WTC11 (cell line): ENCODE results near the gene CEBPG. TPM values are rescaled to one million over a fixed set of nuclear protein-coding genes. Genes with fewer than 3 reads are reported as not detected.

Experiments used
- ATAC-seq: fragments of 200-7000 bp; cut with Tn5 transposase; 2 replicates; pipeline ENCODE4 v1.10.0; 2021; ENCODE audit warnings: mild to moderate bottlenecking, moderate library complexity
- CTCF ChIA-PET: fragments of 300-600 bp; sonication (Branson Sonifier 250); formaldehyde crosslinking; loops from one replicate; lab custom pipeline; 2021; ENCODE audit warnings: antibody characterized with exemption; lab: Charles Lee
- POLR2A ChIA-PET: fragments of 350-600 bp; sonication (Branson Sonifier 250); formaldehyde crosslinking; loops from one replicate; lab custom pipeline; 2021; ENCODE audit warnings: antibody characterized with exemption; lab: Charles Lee
- DNase-seq: peaks from one replicate; pipeline ENCODE4 v3.0.0; 2021; ENCODE audit warnings: low spot score
- H3K27ac Mint-ChIP-seq: 2 replicates; pipeline ENCODE4 v1.8.0; 2021; ENCODE audit warnings: mixed read lengths
- H3K27me3 Mint-ChIP-seq: 2 replicates; pipeline ENCODE4 v1.8.0; 2021; ENCODE audit warnings: low read depth, mild to moderate bottlenecking, moderate library complexity, mixed read lengths
- H3K36me3 Mint-ChIP-seq: 2 replicates; pipeline ENCODE4 v1.8.0; 2021; ENCODE audit warnings: mixed read lengths
- H3K4me1 Mint-ChIP-seq: 2 replicates; pipeline ENCODE4 v1.8.0; 2022; ENCODE audit warnings: mixed read lengths
- H3K4me3 Mint-ChIP-seq: 2 replicates; pipeline ENCODE4 v1.8.0; 2021; ENCODE audit warnings: mild to moderate bottlenecking, moderate library complexity, mixed read lengths
- H3K9me3 Mint-ChIP-seq: 2 replicates; pipeline ENCODE4 v1.8.0; 2021; ENCODE audit warnings: mixed read lengths
- AR ChIP-seq: fragments of 250-450 bp; sonication (Bioruptor Pico); IDR thresholded peaks from 2 replicates; pipeline ENCODE4 v1.9.0; 2021; ENCODE audit warnings: mild to moderate bottlenecking
- ATF1 ChIP-seq: sonication (generic); formaldehyde crosslinking; IDR thresholded peaks from 2 replicates; pipeline ENCODE4 v1.8.1; 2023; ENCODE audit warnings: mild to moderate bottlenecking, moderate library complexity, missing genetic modification reagents
- E2F1 ChIP-seq: sonication (generic); formaldehyde crosslinking; IDR thresholded peaks from 2 replicates; pipeline ENCODE4 v1.8.0; 2022; ENCODE audit warnings: mild to moderate bottlenecking, missing genetic modification reagents
- ELF4 ChIP-seq: sonication (generic); formaldehyde crosslinking; IDR thresholded peaks from 2 replicates; pipeline ENCODE4 v1.8.1; 2022; ENCODE audit warnings: low read depth, mild to moderate bottlenecking, moderate library complexity, missing genetic modification reagents
- EMX1 ChIP-seq: fragments of 250-450 bp; sonication (Bioruptor Pico); IDR thresholded peaks from 2 replicates; pipeline ENCODE4 v1.8.0; 2021; ENCODE audit warnings: mild to moderate bottlenecking
- GABPB1 ChIP-seq: sonication (generic); formaldehyde crosslinking; IDR thresholded peaks from 2 replicates; pipeline ENCODE4 v1.8.1; 2023; ENCODE audit warnings: mild to moderate bottlenecking, missing genetic modification reagents
- HMGXB4 ChIP-seq: sonication (generic); formaldehyde crosslinking; IDR thresholded peaks from 2 replicates; pipeline ENCODE4 v1.8.1; 2023; ENCODE audit warnings: mild to moderate bottlenecking, moderate library complexity, missing genetic modification reagents
- MAX ChIP-seq: sonication (generic); formaldehyde crosslinking; IDR thresholded peaks from 2 replicates; pipeline ENCODE4 v1.8.0; 2022; ENCODE audit warnings: mild to moderate bottlenecking, missing genetic modification reagents
- MYBL2 ChIP-seq: sonication (generic); formaldehyde crosslinking; IDR thresholded peaks from 2 replicates; pipeline ENCODE4 v1.8.1; 2023; ENCODE audit warnings: mild to moderate bottlenecking, moderate library complexity, missing genetic modification reagents
- USF2 ChIP-seq: sonication (generic); formaldehyde crosslinking; IDR thresholded peaks from 2 replicates; pipeline ENCODE4 v1.8.1; 2023; ENCODE audit warnings: mild to moderate bottlenecking, missing genetic modification reagents, moderate library complexity
- ZBTB21 ChIP-seq: sonication (generic); formaldehyde crosslinking; IDR thresholded peaks from 2 replicates; pipeline ENCODE4 v1.8.1; 2023; ENCODE audit warnings: mild to moderate bottlenecking, missing genetic modification reagents, borderline replicate concordance
- ZNF671 ChIP-seq: fragments of 250-450 bp; sonication (Bioruptor Pico); IDR thresholded peaks from 2 replicates; pipeline ENCODE4 v1.8.0; 2021; ENCODE audit warnings: mild to moderate bottlenecking
- total RNA-seq: library from RNA; stranded (reverse); gene quantifications from 3 replicates; pipeline ENCODE4 v1.2.3, GENCODE V29; 2021
- TF ChIP-seq, protein P1 (sequence below): sonication (generic); formaldehyde crosslinking; IDR thresholded peaks from 2 replicates; pipeline ENCODE4 v1.8.1; 2022; ENCODE audit warnings: low read depth, missing genetic modification reagents, borderline replicate concordance
- TF ChIP-seq, protein P2 (sequence below): sonication (generic); formaldehyde crosslinking; IDR thresholded peaks from 2 replicates; pipeline ENCODE4 v1.8.0; 2022; ENCODE audit warnings: missing genetic modification reagents
- TF ChIP-seq, protein P3 (sequence below): sonication (generic); formaldehyde crosslinking; IDR thresholded peaks from 2 replicates; pipeline ENCODE4 v1.8.1; 2023; ENCODE audit warnings: mild to moderate bottlenecking, missing genetic modification reagents
- TF ChIP-seq, protein P4 (sequence below): sonication (generic); formaldehyde crosslinking; IDR thresholded peaks from 2 replicates; pipeline ENCODE4 v1.8.0; 2022; ENCODE audit warnings: mild to moderate bottlenecking, missing genetic modification reagents
- TF ChIP-seq, protein P5 (sequence below): fragments of 250-450 bp; sonication (Bioruptor Pico); IDR thresholded peaks from 2 replicates; pipeline ENCODE4 v1.8.0; 2021; ENCODE audit warnings: mild to moderate bottlenecking

Gene CEBPG
- total RNA-seq, 1 experiment from 2014 or later = 33.1 TPM

- Mint-ChIP-seq H3K4me1 (peaks cover 3% of the 10 kb centered on the region; the same call in 1 of the 2 replicates), H3K27ac (no peak overlapping the region), H3K9me3 (peaks cover 16% of the 10 kb centered on the region), H3K4me3 (no peak overlapping the region), H3K36me3 (no peaks in the 10 kb centered on the region), H3K27me3 (no peaks in the 10 kb centered on the region)
- DNase-seq (no peak), ATAC-seq (no peak)
- POLR2A ChIA-PET = no interaction called here
- TF ChIP-seq MAX = no peak
- TF ChIP-seq ZBTB21 = no peak
- TF ChIP-seq ATF1 (CRISPR knock-in tag) = no peak
- TF ChIP-seq, protein P1, sequence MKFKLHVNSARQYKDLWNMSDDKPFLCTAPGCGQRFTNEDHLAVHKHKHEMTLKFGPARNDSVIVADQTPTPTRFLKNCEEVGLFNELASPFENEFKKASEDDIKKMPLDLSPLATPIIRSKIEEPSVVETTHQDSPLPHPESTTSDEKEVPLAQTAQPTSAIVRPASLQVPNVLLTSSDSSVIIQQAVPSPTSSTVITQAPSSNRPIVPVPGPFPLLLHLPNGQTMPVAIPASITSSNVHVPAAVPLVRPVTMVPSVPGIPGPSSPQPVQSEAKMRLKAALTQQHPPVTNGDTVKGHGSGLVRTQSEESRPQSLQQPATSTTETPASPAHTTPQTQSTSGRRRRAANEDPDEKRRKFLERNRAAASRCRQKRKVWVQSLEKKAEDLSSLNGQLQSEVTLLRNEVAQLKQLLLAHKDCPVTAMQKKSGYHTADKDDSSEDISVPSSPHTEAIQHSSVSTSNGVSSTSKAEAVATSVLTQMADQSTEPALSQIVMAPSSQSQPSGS = no peak
- no peak for TF ChIP-seq HMGXB4 (CRISPR knock-in tag)
- no peak for TF ChIP-seq ELF4 (CRISPR knock-in tag)
- TF ChIP-seq, protein P2, sequence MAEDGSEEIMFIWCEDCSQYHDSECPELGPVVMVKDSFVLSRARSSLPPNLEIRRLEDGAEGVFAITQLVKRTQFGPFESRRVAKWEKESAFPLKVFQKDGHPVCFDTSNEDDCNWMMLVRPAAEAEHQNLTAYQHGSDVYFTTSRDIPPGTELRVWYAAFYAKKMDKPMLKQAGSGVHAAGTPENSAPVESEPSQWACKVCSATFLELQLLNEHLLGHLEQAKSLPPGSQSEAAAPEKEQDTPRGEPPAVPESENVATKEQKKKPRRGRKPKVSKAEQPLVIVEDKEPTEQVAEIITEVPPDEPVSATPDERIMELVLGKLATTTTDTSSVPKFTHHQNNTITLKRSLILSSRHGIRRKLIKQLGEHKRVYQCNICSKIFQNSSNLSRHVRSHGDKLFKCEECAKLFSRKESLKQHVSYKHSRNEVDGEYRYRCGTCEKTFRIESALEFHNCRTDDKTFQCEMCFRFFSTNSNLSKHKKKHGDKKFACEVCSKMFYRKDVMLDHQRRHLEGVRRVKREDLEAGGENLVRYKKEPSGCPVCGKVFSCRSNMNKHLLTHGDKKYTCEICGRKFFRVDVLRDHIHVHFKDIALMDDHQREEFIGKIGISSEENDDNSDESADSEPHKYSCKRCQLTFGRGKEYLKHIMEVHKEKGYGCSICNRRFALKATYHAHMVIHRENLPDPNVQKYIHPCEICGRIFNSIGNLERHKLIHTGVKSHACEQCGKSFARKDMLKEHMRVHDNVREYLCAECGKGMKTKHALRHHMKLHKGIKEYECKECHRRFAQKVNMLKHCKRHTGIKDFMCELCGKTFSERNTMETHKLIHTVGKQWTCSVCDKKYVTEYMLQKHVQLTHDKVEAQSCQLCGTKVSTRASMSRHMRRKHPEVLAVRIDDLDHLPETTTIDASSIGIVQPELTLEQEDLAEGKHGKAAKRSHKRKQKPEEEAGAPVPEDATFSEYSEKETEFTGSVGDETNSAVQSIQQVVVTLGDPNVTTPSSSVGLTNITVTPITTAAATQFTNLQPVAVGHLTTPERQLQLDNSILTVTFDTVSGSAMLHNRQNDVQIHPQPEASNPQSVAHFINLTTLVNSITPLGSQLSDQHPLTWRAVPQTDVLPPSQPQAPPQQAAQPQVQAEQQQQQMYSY (CRISPR knock-in tag) = no peak
- no peak for TF ChIP-seq GABPB1 (CRISPR knock-in tag)
- TF ChIP-seq, protein P3, sequence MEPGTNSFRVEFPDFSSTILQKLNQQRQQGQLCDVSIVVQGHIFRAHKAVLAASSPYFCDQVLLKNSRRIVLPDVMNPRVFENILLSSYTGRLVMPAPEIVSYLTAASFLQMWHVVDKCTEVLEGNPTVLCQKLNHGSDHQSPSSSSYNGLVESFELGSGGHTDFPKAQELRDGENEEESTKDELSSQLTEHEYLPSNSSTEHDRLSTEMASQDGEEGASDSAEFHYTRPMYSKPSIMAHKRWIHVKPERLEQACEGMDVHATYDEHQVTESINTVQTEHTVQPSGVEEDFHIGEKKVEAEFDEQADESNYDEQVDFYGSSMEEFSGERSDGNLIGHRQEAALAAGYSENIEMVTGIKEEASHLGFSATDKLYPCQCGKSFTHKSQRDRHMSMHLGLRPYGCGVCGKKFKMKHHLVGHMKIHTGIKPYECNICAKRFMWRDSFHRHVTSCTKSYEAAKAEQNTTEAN = no peak
- no peak for TF ChIP-seq E2F1
- TF ChIP-seq, protein P4, sequence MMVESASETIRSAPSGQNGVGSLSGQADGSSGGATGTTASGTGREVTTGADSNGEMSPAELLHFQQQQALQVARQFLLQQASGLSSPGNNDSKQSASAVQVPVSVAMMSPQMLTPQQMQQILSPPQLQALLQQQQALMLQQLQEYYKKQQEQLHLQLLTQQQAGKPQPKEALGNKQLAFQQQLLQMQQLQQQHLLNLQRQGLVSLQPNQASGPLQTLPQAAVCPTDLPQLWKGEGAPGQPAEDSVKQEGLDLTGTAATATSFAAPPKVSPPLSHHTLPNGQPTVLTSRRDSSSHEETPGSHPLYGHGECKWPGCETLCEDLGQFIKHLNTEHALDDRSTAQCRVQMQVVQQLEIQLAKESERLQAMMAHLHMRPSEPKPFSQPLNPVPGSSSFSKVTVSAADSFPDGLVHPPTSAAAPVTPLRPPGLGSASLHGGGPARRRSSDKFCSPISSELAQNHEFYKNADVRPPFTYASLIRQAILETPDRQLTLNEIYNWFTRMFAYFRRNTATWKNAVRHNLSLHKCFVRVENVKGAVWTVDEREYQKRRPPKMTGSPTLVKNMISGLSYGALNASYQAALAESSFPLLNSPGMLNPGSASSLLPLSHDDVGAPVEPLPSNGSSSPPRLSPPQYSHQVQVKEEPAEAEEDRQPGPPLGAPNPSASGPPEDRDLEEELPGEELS (CRISPR knock-in tag) = no peak
- no peak for TF ChIP-seq EMX1 (CRISPR knock-in tag)
- no peak for TF ChIP-seq USF2 (CRISPR knock-in tag)
- no peak for TF ChIP-seq ZNF671 (CRISPR knock-in tag)
- no peak for TF ChIP-seq AR
- no peak for TF ChIP-seq MYBL2 (CRISPR knock-in tag)
- TF ChIP-seq, protein P5, sequence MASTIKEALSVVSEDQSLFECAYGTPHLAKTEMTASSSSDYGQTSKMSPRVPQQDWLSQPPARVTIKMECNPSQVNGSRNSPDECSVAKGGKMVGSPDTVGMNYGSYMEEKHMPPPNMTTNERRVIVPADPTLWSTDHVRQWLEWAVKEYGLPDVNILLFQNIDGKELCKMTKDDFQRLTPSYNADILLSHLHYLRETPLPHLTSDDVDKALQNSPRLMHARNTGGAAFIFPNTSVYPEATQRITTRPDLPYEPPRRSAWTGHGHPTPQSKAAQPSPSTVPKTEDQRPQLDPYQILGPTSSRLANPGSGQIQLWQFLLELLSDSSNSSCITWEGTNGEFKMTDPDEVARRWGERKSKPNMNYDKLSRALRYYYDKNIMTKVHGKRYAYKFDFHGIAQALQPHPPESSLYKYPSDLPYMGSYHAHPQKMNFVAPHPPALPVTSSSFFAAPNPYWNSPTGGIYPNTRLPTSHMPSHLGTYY (CRISPR knock-in tag) = no peak
- CTCF ChIA-PET = interaction anchor here (1.0 kb wide), 1 partner anchor 18 kb away, joined by 3 read pairs; no protein-coding TSS in a partner anchor
Observed at GRCh38 chr19:33329736-33330135, 43.8 kb upstream of the CEBPG start.
